K562 (cell line): ENCODE results near the gene SORL1-AS1.

Experiments
- ATAC-seq: fragments of 200-7000 bp; cut with Tn5 transposase; 3 replicates; pipeline ENCODE4 v1.9.1; 2020; ENCODE audit warnings: moderate library complexity
- BruUV-seq: library from RNA; stranded (reverse); fragments of 400-500 nt; replicated peaks from 2 replicates; lab custom pipeline; 2021; lab: Mats Ljungman, UMichigan
- CTCF ChIA-PET: fragments of 300-600 bp; formaldehyde crosslinking; extraction: SDS; loops from one replicate; lab custom pipeline; 2021; ENCODE audit warnings: low intra/inter-chr PET ratio; lab: Yijun Ruan, JAX
- POLR2A ChIA-PET: fragments of 300-600, 350-650 bp; sonication (Branson Sonifier 250); formaldehyde crosslinking; extraction: SDS; loops from one replicate; lab custom pipeline; 2021; ENCODE audit warnings: antibody characterized with exemption, inconsistent platforms; lab: Yijun Ruan, JAX
- DNase-seq, 4 experiments: peaks; one replicate each; pipeline versions ENCODE4 v3.0.0 to v3.0.0-alpha.2; 2011 to 2018; ENCODE audit warnings: low spot score in 3 of 4, mixed read lengths in 3 of 4; ENCODE audit errors: extremely low read depth in 1 of 4
- FAIRE-seq: peaks from 2 replicates; lab custom pipeline; 2011; peaks lifted over from hg19 to GRCh38; lab: Jason Lieb, UNC
- H2AFZ ChIP-seq: 2 replicates; pipeline ENCODE4 v1.6.0; 2011; ENCODE audit warnings: low read depth, low read length, control low read depth, inconsistent platforms
- H3K27ac ChIP-seq: fragments of 200-600 bp; 3 replicates; pipeline ENCODE4 v1.8.0; 2011; ENCODE audit warnings: low read depth, mild to moderate bottlenecking, control low read depth, inconsistent platforms, low read length, moderate library complexity, mixed read lengths; ENCODE audit errors: extremely low read depth
- H3K27me3 ChIP-seq, 2 experiments: fragments of 300-600 bp in 1 of 2; 2 replicates in 1 of 2; 3 replicates in 1 of 2; pipeline versions ENCODE4 v1.6.0 to v1.8.0; 2011; ENCODE audit warnings: inconsistent platforms in 2 of 2, low read length in 2 of 2, mild to moderate bottlenecking in 1 of 2, mixed read lengths in 1 of 2, moderate library complexity in 1 of 2; ENCODE audit not compliant: control insufficient read depth in 2 of 2, insufficient read depth in 2 of 2
- H3K36me3 ChIP-seq: fragments of 300-600 bp; 3 replicates; pipeline ENCODE4 v1.8.0; 2011; ENCODE audit warnings: mild to moderate bottlenecking, low read length, inconsistent platforms; ENCODE audit not compliant: control insufficient read depth, insufficient read depth
- H3K4me1 ChIP-seq, 2 experiments: fragments of 200-600 bp in 1 of 2; replicated peaks in 1 of 2; 2 replicates in 1 of 2; 3 replicates in 1 of 2; pipeline versions ENCODE4 v1.5.1 to v1.8.0; 2011; ENCODE audit warnings: inconsistent platforms in 2 of 2, low read length in 2 of 2, mild to moderate bottlenecking in 1 of 2, mixed read lengths in 1 of 2, moderate library complexity in 1 of 2; ENCODE audit not compliant: control insufficient read depth in 2 of 2, insufficient read depth in 2 of 2
- H3K4me2 ChIP-seq: 2 replicates; pipeline ENCODE4 v1.6.1; 2011; ENCODE audit warnings: low read length, control low read depth, inconsistent platforms, mixed read lengths; ENCODE audit not compliant: insufficient read depth
- H3K4me3 ChIP-seq: fragments of 200-600 bp; sonication (generic), shearing (Covaris generic); 2 replicates; pipeline ENCODE4 v1.5.1; 2016; ENCODE audit warnings: control low read depth, inconsistent platforms
- H3K79me2 ChIP-seq: fragments of 200-600 bp; 3 replicates; pipeline ENCODE4 v1.8.0; 2011; ENCODE audit warnings: low read length, inconsistent platforms; ENCODE audit not compliant: control insufficient read depth, insufficient read depth
- H3K9ac ChIP-seq, 2 experiments: 2 replicates each; pipeline versions ENCODE4 v1.6.0 to v1.6.1; 2011; ENCODE audit warnings: low read depth in 2 of 2, low read length in 2 of 2, control low read depth in 1 of 2, inconsistent platforms in 1 of 2, mild to moderate bottlenecking in 1 of 2, mixed read lengths in 1 of 2; ENCODE audit not compliant: insufficient read depth in 1 of 2
- H3K9me1 ChIP-seq: one replicate; pipeline ENCODE4 v1.6.0; 2011; ENCODE audit warnings: inconsistent platforms, mild to moderate bottlenecking, low read length, moderate library complexity; ENCODE audit not compliant: control insufficient read depth, insufficient read depth
- H3K9me3 ChIP-seq: replicated peaks from 2 replicates; pipeline ENCODE4 v1.5.1; 2011; ENCODE audit warnings: low read depth, low read length, inconsistent platforms; ENCODE audit not compliant: control insufficient read depth, insufficient read depth
- H4K20me1 ChIP-seq: replicated peaks from 2 replicates; pipeline ENCODE4 v1.6.1; 2011; ENCODE audit warnings: low read length, inconsistent platforms, mixed read lengths; ENCODE audit not compliant: control insufficient read depth, insufficient read depth
- CXXC5 ChIP-seq: fragments of 250-450 bp; sonication (Bioruptor Pico); IDR thresholded peaks from 2 replicates; pipeline ENCODE4 v1.8.0; 2022; ENCODE audit warnings: inconsistent platforms, mild to moderate bottlenecking, moderate library complexity
- FOSL1 ChIP-seq: fragments of 200-800 bp; sonication (Bioruptor generic); conservative IDR thresholded peaks from 2 replicates; pipeline ENCODE4 v1.6.1; 2016; ENCODE audit warnings: missing genetic modification characterization, missing compliant biosample characterization
- GTF2E2 ChIP-seq: fragments of 200-800 bp; sonication (Bioruptor generic); IDR thresholded peaks from 2 replicates; pipeline ENCODE4 v1.6.1; 2016; ENCODE audit warnings: missing genetic modification characterization, missing compliant biosample characterization
- HEY1 ChIP-seq: fragments of 250-450 bp; sonication (Bioruptor Pico); IDR thresholded peaks from 2 replicates; pipeline ENCODE4 v1.5.0; 2020; ENCODE audit warnings: mild to moderate bottlenecking, moderate library complexity, borderline replicate concordance
- KLF13 ChIP-seq: fragments of 450-650 bp; IDR thresholded peaks from 2 replicates; pipeline ENCODE4 v1.6.1; 2016; ENCODE audit warnings: missing genetic modification characterization, low read depth, mild to moderate bottlenecking, missing compliant biosample characterization, moderate library complexity, borderline replicate concordance
- MYC ChIP-seq, 2 experiments: fragments of 250-450 bp in 1 of 2; sonication (Bioruptor Pico) in 1 of 2; IDR thresholded peaks; 2 replicates each; pipeline versions ENCODE4 v1.5.1 to v1.6.1; 2012 to 2021; ENCODE audit warnings: low read depth in 2 of 2, borderline replicate concordance in 1 of 2, improper control_type of control experiment in 1 of 2, low read length in 1 of 2, mild to moderate bottlenecking in 1 of 2, moderate library complexity in 1 of 2
- OTX1 ChIP-seq: fragments of 450-650 bp; formaldehyde crosslinking; IDR thresholded peaks from 2 replicates; pipeline ENCODE4 v1.4.0; 2022; ENCODE audit warnings: mild to moderate bottlenecking
- RB1 ChIP-seq: fragments of 450-650 bp; IDR thresholded peaks from 2 replicates; pipeline ENCODE4 v1.6.1; 2017; ENCODE audit warnings: low read depth, mild to moderate bottlenecking
- TEAD1 ChIP-seq, 2 experiments: fragments of 450-650 bp in 1 of 2; sonication (generic) in 1 of 2; formaldehyde crosslinking; IDR thresholded peaks; 2 replicates each; pipeline versions ENCODE4 v1.4.0 to v1.8.0; 2020 to 2022; ENCODE audit warnings: mild to moderate bottlenecking in 2 of 2, missing genetic modification reagents in 1 of 2
- ZBED1 ChIP-seq: IDR thresholded peaks from 2 replicates; pipeline ENCODE4 v1.6.1; 2014
- ZFP30 ChIP-seq: fragments of 250-450 bp; sonication (Bioruptor Pico); IDR thresholded peaks from 2 replicates; pipeline ENCODE4 v1.8.0; 2022; ENCODE audit warnings: moderate library complexity, mild to moderate bottlenecking, inconsistent platforms, borderline replicate concordance
- ZNF263 ChIP-seq: sonication (generic); formaldehyde crosslinking; IDR thresholded peaks from 2 replicates; pipeline ENCODE4 v1.8.0; 2022; ENCODE audit warnings: mild to moderate bottlenecking, missing genetic modification reagents, borderline replicate concordance
- ZNF76 ChIP-seq: fragments of 250-450 bp; sonication (Bioruptor Pico); IDR thresholded peaks from 2 replicates; pipeline ENCODE4 v1.4.0; 2020; ENCODE audit warnings: mild to moderate bottlenecking, moderate library complexity, borderline replicate concordance
- WGBS: fragments of 100-300 bp; shearing (Covaris generic); methylation state at CpG from one replicate; pipeline ENCODE4 v1.1.6; 2016; ENCODE audit warnings: low coverage, mixed read lengths; ENCODE audit not compliant: insufficient coverage; ENCODE audit errors: missing lambda C conversion rate; 5-methylcytosine and 5-hydroxymethylcytosine counted together
- in situ Hi-C: fragments of 300-500 bp; cut with MboI; formaldehyde crosslinking; loops from 4 replicates; pipeline ENCODE4 v1.15.0; 2018; ENCODE audit warnings: inconsistent platforms, mixed read lengths
- intact Hi-C: fragments of 100-400 bp; cut with micrococcal nuclease; formaldehyde crosslinking; loops from 2 replicates; pipeline ENCODE4 v1.14.2; 2022
- TF ChIP-seq, protein P1 (sequence below): sonication (generic); formaldehyde crosslinking; IDR thresholded peaks from 2 replicates; pipeline ENCODE4 v1.8.0; 2022; ENCODE audit warnings: mild to moderate bottlenecking, missing genetic modification reagents
- TF ChIP-seq, protein P2 (sequence below), 2 experiments: IDR thresholded peaks; 2 replicates each; pipeline ENCODE4 v1.6.1; 2011; ENCODE audit warnings: borderline replicate concordance in 1 of 2, control low read depth in 1 of 2, low read depth in 1 of 2, low read length in 1 of 2, mild to moderate bottlenecking in 1 of 2, mixed read lengths in 1 of 2, moderate library complexity in 1 of 2; ENCODE audit not compliant: insufficient read depth in 1 of 2, insufficient read length in 1 of 2, poor library complexity in 1 of 2, severe bottlenecking in 1 of 2; ENCODE audit errors: extremely low read depth in 1 of 2
- TF ChIP-seq, protein P3 (sequence below): fragments of 450-650 bp; formaldehyde crosslinking; IDR thresholded peaks from 2 replicates; pipeline ENCODE4 v1.4.0; 2022; ENCODE audit warnings: missing genetic modification characterization

SORL1-AS1 gene

DNA sequence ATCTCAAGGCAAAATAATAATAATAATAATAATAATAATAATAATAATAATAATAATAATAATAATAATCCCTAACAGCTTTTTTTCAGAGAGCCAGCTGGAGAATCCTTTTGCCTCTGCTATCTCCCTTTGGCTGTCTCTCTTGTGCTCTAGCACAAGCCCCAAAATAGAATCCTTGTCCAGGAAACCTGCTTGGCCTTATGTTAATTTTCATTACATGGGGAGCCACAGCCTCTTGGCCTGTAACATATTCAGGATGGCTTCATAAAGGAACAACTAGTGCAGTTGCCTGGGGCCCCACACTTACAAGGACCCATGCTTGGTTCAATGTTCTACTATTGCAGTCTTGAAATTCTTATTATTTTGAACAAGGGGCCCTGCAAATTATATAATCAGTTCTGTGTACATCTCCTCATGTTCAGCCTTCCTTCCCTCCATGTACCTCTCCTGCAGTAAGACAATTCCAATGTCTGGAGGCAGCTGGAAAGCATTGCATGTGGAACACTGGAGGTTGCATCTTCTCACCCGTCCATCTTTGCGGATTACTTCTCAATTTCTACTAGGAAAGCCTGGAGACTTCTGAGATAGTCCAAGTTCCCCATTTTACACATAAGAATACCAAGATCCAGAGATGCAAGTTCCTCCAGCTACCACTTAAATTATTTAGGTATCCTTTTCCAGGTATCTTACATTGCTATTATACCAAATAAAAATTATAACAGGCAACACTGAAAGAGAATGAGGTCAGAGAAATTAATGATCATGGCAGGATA is 38.4 kb downstream of the SORL1-AS1 start:
- intact Hi-C loops (no loop called here), in situ Hi-C loops (no loop called here)
- Histone ChIP-seq H3K9ac (no peak overlapping the region), H3K4me3 (no peak overlapping the region), H2AFZ (no peak overlapping the region), H3K4me2 (no peak overlapping the region), H3K9me3 (no peaks in the 10 kb centered on the region), H3K27me3 (peaks cover 0 to 3% of the 10 kb centered on the region in 2 experiments; a peak in 1 of 5 replicates), H3K36me3 (no peaks in the 10 kb centered on the region), H3K9me1 (no peaks in the 10 kb centered on the region), H3K79me2 (no peaks in the 10 kb centered on the region), H4K20me1 (no peaks in the 10 kb centered on the region), H3K4me1 (no peaks in the 10 kb centered on the region; a peak in 1 of 5 replicates), H3K27ac (no peak overlapping the region)
- FAIRE-seq (no peak), DNase-seq (no peak), ATAC-seq (no peak)
- ChIA-PET CTCF (no interaction called here), POLR2A (no interaction called here)
- TF ChIP-seq KLF13 (tag), result no peak
- TF ChIP-seq ZNF263 (CRISPR knock-in tag), result no peak
- TF ChIP-seq, protein P1, sequence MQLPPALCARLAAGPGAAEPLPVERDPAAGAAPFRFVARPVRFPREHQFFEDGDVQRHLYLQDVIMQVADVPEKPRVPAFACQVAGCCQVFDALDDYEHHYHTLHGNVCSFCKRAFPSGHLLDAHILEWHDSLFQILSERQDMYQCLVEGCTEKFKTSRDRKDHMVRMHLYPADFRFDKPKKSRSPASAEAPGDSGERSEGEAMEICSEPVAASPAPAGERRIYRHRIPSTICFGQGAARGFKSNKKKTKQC, result no peak
- TF ChIP-seq GTF2E2 (tag), result no peak
- no peak for TF ChIP-seq CXXC5 (CRISPR knock-in tag)
- no peak for TF ChIP-seq OTX1 (CRISPR knock-in tag)
- no peak for TF ChIP-seq ZNF76 (CRISPR knock-in tag)
- no peak for TF ChIP-seq FOSL1 (tag)
- no peak for TF ChIP-seq ZBED1
- no peak for TF ChIP-seq MYC (IDR thresholded peaks at IDR 0.05; ENCODE audit: low read depth, low read length)
- no peak for TF ChIP-seq MYC (CRISPR knock-in tag; IDR thresholded peaks at IDR 0.05; ENCODE audit: borderline replicate concordance, low read depth)
- no peak for TF ChIP-seq RB1
- no peak for TF ChIP-seq TEAD1 (CRISPR knock-in tag; IDR thresholded peaks at IDR 0.05)
- no peak for TF ChIP-seq HEY1 (CRISPR knock-in tag)
- TF ChIP-seq ZFP30 (CRISPR knock-in tag), result no peak
- TF ChIP-seq, protein P2, sequence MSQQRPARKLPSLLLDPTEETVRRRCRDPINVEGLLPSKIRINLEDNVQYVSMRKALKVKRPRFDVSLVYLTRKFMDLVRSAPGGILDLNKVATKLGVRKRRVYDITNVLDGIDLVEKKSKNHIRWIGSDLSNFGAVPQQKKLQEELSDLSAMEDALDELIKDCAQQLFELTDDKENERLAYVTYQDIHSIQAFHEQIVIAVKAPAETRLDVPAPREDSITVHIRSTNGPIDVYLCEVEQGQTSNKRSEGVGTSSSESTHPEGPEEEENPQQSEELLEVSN (IDR thresholded peaks at IDR 0.05; ENCODE audit: borderline replicate concordance in 1 of 2, extremely low read depth in 1 of 2, insufficient read depth in 1 of 2, insufficient read length in 1 of 2, low read depth in 1 of 2, low read length in 1 of 2, poor library complexity in 1 of 2, severe bottlenecking in 1 of 2), result no peak
- TF ChIP-seq, protein P3, sequence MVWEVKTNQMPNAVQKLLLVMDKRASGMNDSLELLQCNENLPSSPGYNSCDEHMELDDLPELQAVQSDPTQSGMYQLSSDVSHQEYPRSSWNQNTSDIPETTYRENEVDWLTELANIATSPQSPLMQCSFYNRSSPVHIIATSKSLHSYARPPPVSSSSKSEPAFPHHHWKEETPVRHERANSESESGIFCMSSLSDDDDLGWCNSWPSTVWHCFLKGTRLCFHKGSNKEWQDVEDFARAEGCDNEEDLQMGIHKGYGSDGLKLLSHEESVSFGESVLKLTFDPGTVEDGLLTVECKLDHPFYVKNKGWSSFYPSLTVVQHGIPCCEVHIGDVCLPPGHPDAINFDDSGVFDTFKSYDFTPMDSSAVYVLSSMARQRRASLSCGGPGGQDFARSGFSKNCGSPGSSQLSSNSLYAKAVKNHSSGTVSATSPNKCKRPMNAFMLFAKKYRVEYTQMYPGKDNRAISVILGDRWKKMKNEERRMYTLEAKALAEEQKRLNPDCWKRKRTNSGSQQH (CRISPR knock-in tag), result no peak
- BruUV-seq, result no TSS peak
- 0% methylated on average over 2 of the region's 2 CpGs for WGBS
